Vagina (tissue), 2 donors: Measurements from ENCODE around the gene INA. TPM values are rescaled to one million over a fixed set of nuclear protein-coding genes. Genes with fewer than 3 reads are reported as not detected.
"Not testable (repeated sequence)": the region's sequence is repeated elsewhere in the genome, so short reads cannot be mapped to it uniquely, and the experiment has no call there.

Experiments
- DNase-seq, 2 donors: peaks; one replicate each; pipeline ENCODE4 v3.0.0-alpha.2; 2017; ENCODE audit errors: extremely low spot score in 2 of 2
- H3K27ac ChIP-seq: fragments of 200-600 bp; sonication (generic); one replicate; pipeline ENCODE4 v1.5.1; 2019
- H3K27me3 ChIP-seq: fragments of 200-600 bp; sonication (generic); one replicate; pipeline ENCODE4 v1.5.1; 2019
- H3K36me3 ChIP-seq, 2 donors: fragments of 200-600 bp; sonication (generic); one replicate each; pipeline ENCODE4 v1.5.1; 2017 to 2019
- H3K4me1 ChIP-seq: fragments of 200-600 bp; sonication (generic); one replicate; pipeline ENCODE4 v1.5.1; 2019
- H3K4me3 ChIP-seq, 2 donors: fragments of 200-600 bp; sonication (generic); 1 replicate in 1 of 2; 2 replicates in 1 of 2; pipeline ENCODE4 v1.5.1; 2016 to 2019
- H3K9me3 ChIP-seq: fragments of 200-600 bp; sonication (generic); one replicate; pipeline ENCODE4 v1.5.1; 2019
- POLR2A ChIP-seq, 2 donors: fragments of 450-650 bp; IDR thresholded peaks; one replicate each; pipeline ENCODE4 v1.6.1; 2017; ENCODE audit warnings: antibody characterized with exemption in 2 of 2, mild to moderate bottlenecking in 2 of 2, moderate library complexity in 2 of 2
- POLR2AphosphoS5 ChIP-seq, 2 donors: sonication (generic); formaldehyde crosslinking; IDR thresholded peaks; one replicate each; pipeline ENCODE4 v1.9.0; 2017; ENCODE audit warnings: antibody characterized with exemption in 2 of 2, mild to moderate bottlenecking in 2 of 2, low read depth in 1 of 2; ENCODE audit not compliant: insufficient read depth in 1 of 2
- intact Hi-C: fragments of 100-400 bp; cut with DNase I; formaldehyde crosslinking; loops from one replicate; pipeline ENCODE4 v1.15.1; 2023
- total RNA-seq: library from RNA; depleted of rRNA; stranded (reverse); fragments of >200 nt; gene quantifications from one replicate; pipeline ENCODE4 v1.2.3, GENCODE V29; 2016
- TF ChIP-seq, protein P1 (sequence below), 3 experiments: fragments of 450-650 bp in 2 of 3; fragments of 200-600 bp in 1 of 3; sonication (generic) in 1 of 3; IDR thresholded peaks; one replicate each; pipeline ENCODE4 v1.5.1; 2017 to 2019; ENCODE audit warnings: antibody characterized with exemption in 3 of 3, mild to moderate bottlenecking in 2 of 3, moderate library complexity in 2 of 3

Gene INA
- total RNA-seq, 1 donor from 2014 or later = 3.9 TPM

- TF ChIP-seq POLR2A (IDR thresholded peaks at IDR 0.05) (no peak), POLR2AphosphoS5 (IDR thresholded peaks at IDR 0.05; ENCODE audit: insufficient read depth in 1 of 2, low read depth in 1 of 2) (peak in 1 of 2 donors; percentile 54)
- TF ChIP-seq, protein P1, sequence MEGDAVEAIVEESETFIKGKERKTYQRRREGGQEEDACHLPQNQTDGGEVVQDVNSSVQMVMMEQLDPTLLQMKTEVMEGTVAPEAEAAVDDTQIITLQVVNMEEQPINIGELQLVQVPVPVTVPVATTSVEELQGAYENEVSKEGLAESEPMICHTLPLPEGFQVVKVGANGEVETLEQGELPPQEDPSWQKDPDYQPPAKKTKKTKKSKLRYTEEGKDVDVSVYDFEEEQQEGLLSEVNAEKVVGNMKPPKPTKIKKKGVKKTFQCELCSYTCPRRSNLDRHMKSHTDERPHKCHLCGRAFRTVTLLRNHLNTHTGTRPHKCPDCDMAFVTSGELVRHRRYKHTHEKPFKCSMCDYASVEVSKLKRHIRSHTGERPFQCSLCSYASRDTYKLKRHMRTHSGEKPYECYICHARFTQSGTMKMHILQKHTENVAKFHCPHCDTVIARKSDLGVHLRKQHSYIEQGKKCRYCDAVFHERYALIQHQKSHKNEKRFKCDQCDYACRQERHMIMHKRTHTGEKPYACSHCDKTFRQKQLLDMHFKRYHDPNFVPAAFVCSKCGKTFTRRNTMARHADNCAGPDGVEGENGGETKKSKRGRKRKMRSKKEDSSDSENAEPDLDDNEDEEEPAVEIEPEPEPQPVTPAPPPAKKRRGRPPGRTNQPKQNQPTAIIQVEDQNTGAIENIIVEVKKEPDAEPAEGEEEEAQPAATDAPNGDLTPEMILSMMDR (IDR thresholded peaks at IDR 0.05) = peak; percentile 73 to 95 (median 83)
- H3K36me3 ChIP-seq = no peaks in the 10 kb centered on the region
- no peak overlapping the region for H3K27ac ChIP-seq
- no peaks in the 10 kb centered on the region for H3K9me3 ChIP-seq
- H3K4me1 ChIP-seq = no peaks in the 10 kb centered on the region
- no peak overlapping the region for H3K4me3 ChIP-seq
- no peak for DNase-seq
- intact Hi-C loops = loop anchor here (2.0 to 10.0 kb wide), 2 partner anchors 326 to 410 kb away; partner anchors contain the start of genes CNNM2 and CYP17A1
- H3K27me3 ChIP-seq = no peaks in the 10 kb centered on the region
These were observed 32.2 kb upstream of the INA start for GRCh38 chr10:103244666-103245271.

GRCh38 chr10:103245587-103245986 lies 31.4 kb upstream of the INA start, which contains the start of gene RPEL1:
RPEL1 (plus strand) TSS chr10:103245887; CDS start chr10:103245997, 110 bp downstream.
- H3K36me3 ChIP-seq = not testable (repeated sequence)

DNA sequence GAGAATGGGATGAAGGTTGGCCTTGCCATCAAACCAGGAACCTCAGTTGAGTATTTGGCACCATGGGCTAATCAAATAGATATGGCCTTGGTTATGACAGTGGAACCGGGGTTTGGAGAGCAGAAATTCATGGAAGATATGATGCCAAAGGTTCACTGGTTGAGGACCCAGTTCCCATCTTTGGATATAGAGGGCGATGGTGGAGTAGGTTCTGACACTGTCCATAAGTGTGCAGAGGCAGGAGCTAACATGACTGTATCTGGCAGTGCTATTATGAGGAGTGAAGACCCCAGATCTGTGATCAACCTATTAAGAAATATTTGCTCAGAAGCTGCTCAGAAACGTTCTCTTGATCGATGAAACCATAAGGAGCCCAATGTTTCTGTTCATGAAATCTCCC lies 30.6 kb upstream of the INA start:
- Histone ChIP-seq H3K4me1 (no peaks in the 10 kb centered on the region), H3K4me3 (no peak overlapping the region), H3K9me3 (no peaks in the 10 kb centered on the region), H3K27me3 (no peaks in the 10 kb centered on the region), H3K27ac (no peak overlapping the region), H3K36me3 (no peaks in the 10 kb centered on the region)
- intact Hi-C loops = loop anchor here (10.0 kb wide), 1 partner anchor 412 kb away; the partner anchor contains the start of gene CYP17A1
- DNase-seq = no peak
- TF ChIP-seq, protein P1 (IDR thresholded peaks at IDR 0.05) = no peak
- no peak for TF ChIP-seq POLR2A (IDR thresholded peaks at IDR 0.05)
- no peak for TF ChIP-seq POLR2AphosphoS5 (IDR thresholded peaks at IDR 0.05; ENCODE audit: insufficient read depth in 1 of 2, low read depth in 1 of 2)

More at GRCh38 chr10:103245587-103245986, 31.4 kb upstream of the INA start, which contains the start of gene RPEL1:
- H3K4me1 ChIP-seq, H3K4me3 ChIP-seq, H3K9me3 ChIP-seq, H3K27me3 ChIP-seq, DNase-seq, H3K27ac ChIP-seq: not testable (repeated sequence)
- intact Hi-C loops = loop anchor here (2.0 to 10.0 kb wide), 2 partner anchors 327 to 411 kb away; partner anchors contain the start of genes CNNM2 and CYP17A1

DNA sequence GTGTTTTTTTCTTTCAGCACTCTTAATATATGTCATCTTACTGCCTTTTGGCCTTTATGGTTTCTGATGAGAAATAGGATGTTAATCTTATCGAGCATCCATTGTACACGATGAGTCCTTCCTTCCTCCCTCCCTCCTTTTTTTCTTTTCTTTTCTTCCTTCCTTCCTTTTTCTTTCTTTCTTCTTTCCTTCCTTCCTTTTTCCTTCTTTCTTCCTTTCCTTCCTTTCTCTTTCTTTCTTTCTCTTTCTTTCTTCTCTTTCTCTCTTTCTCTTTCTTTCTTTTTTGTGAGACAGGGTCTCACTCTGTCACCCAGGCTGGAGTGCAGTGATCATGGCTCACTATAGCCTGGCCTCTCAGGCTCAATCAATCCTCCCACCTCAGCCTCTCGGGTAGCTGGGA lies 22.8 kb upstream of the INA start:
- TF ChIP-seq POLR2AphosphoS5 (IDR thresholded peaks at IDR 0.05; ENCODE audit: insufficient read depth in 1 of 2, low read depth in 1 of 2) (no peak), POLR2A (IDR thresholded peaks at IDR 0.05) (no peak)
- TF ChIP-seq, protein P1 (IDR thresholded peaks at IDR 0.05) = no peak
- Histone ChIP-seq H3K27me3 (no peaks in the 10 kb centered on the region), H3K27ac (no peak overlapping the region), H3K9me3 (no peaks in the 10 kb centered on the region), H3K4me3 (no peak overlapping the region), H3K36me3 (no peaks in the 10 kb centered on the region), H3K4me1 (no peaks in the 10 kb centered on the region)
- intact Hi-C loops = no loop called here
- DNase-seq = no peak

- H3K27me3 ChIP-seq = no peaks in the 10 kb centered on the region
- H3K36me3 ChIP-seq = no peaks in the 10 kb centered on the region
- no peak for TF ChIP-seq POLR2AphosphoS5 (IDR thresholded peaks at IDR 0.05; ENCODE audit: insufficient read depth in 1 of 2, low read depth in 1 of 2)
- no peak for TF ChIP-seq POLR2A (IDR thresholded peaks at IDR 0.05)
- TF ChIP-seq, protein P1 (IDR thresholded peaks at IDR 0.05) = no peak
- no peak overlapping the region for H3K4me3 ChIP-seq
- intact Hi-C loops = no loop called here
- DNase-seq = no peak
- H3K9me3 ChIP-seq = no peaks in the 10 kb centered on the region
- H3K27ac ChIP-seq = no peak overlapping the region
- H3K4me1 ChIP-seq = no peaks in the 10 kb centered on the region
These were observed 22.2 kb upstream of the INA start for GRCh38 chr10:103254538-103255325.
